ENCODE data around the gene IL17D. TPM values are rescaled to one million over a fixed set of nuclear protein-coding genes. Genes with fewer than 3 reads are reported as not detected.
"Not testable (repeated sequence)": the region's sequence is repeated elsewhere in the genome, so short reads cannot be mapped to it uniquely, and the experiment has no call there.

IL17D gene
- 0.62 TPM for total RNA-seq
- long read RNA-seq, partial matches to known transcripts = 1 of 1 reads
- long read RNA-seq, other reads (novel, unspliced or antisense) = 0 of 1 reads

- intact Hi-C loops (cut with DNase I) = loop anchor here (5.0 kb wide), 1 partner anchor 506 kb away; no protein-coding TSS in a partner anchor
- no peak for DNase-seq (ENCODE audit: missing footprints)
These were observed at the start of gene IL17D for GRCh38 chr13:20702915-20703779. Gene IL17D, plus strand, starts transcription at chr13:20703699. Its CDS starts 303 bp downstream, at chr13:20704002.

GRCh38 chr13:20654156-20654555 lies 49.3 kb upstream of the IL17D start:
- DNase-seq (ENCODE audit: missing footprints) = no peak
- intact Hi-C loops (cut with DNase I) = no loop called here
- ATAC-seq = no peak

More at GRCh38 chr13:20702915-20703779, at the start of gene IL17D:
- ATAC-seq = no peak

- intact Hi-C loops (cut with DNase I) = no loop called here
- DNase-seq (ENCODE audit: missing footprints) (no peak), ATAC-seq (peak; percentile 48)
These were observed 45.0 kb upstream of the IL17D start for GRCh38 chr13:20658451-20659040.

- intact Hi-C loops (cut with DNase I) = no loop called here
These were observed 39.1 kb upstream of the IL17D start for GRCh38 chr13:20664351-20664750.

GRCh38 chr13:20666948-20667347 lies 36.6 kb upstream of the IL17D start:
- intact Hi-C loops (cut with DNase I) = no loop called here
- no peak for DNase-seq (ENCODE audit: missing footprints)
- ATAC-seq = no peak

More at GRCh38 chr13:20664351-20664750, 39.1 kb upstream of the IL17D start:
- DNase-seq (ENCODE audit: missing footprints) (no peak), ATAC-seq (no peak)

GRCh38 chr13:20667857-20668437 lies 35.6 kb upstream of the IL17D start:
- ATAC-seq (no peak), DNase-seq (ENCODE audit: missing footprints) (no peak)
- intact Hi-C loops (cut with DNase I) = no loop called here

- DNase-seq (ENCODE audit: missing footprints) (no peak), ATAC-seq (no peak)
- intact Hi-C loops (cut with DNase I) = no loop called here
These were observed 34.3 kb upstream of the IL17D start for GRCh38 chr13:20669162-20669561.

GRCh38 chr13:20671789-20672188 lies 31.7 kb upstream of the IL17D start:
- no peak for DNase-seq (ENCODE audit: missing footprints)
- intact Hi-C loops (cut with DNase I) = no loop called here
- no peak for ATAC-seq

GRCh38 chr13:20672772-20673171 lies 30.7 kb upstream of the IL17D start:
- ATAC-seq = peak; percentile 61
- intact Hi-C loops (cut with DNase I) = no loop called here
- DNase-seq (ENCODE audit: missing footprints) = no peak

- intact Hi-C loops (cut with DNase I) = no loop called here
- DNase-seq (ENCODE audit: missing footprints) (no peak), ATAC-seq (no peak)
These were observed 29.8 kb upstream of the IL17D start for GRCh38 chr13:20673715-20674114.

GRCh38 chr13:20676213-20676612 lies 27.3 kb upstream of the IL17D start:
- no peak for ATAC-seq
- intact Hi-C loops (cut with DNase I) = no loop called here
- DNase-seq (ENCODE audit: missing footprints) = no peak

- ATAC-seq; intact Hi-C loops (cut with DNase I); DNase-seq (ENCODE audit: missing footprints): not testable (repeated sequence)
These were observed 24.9 kb upstream of the IL17D start for GRCh38 chr13:20678606-20679005.

GRCh38 chr13:20679879-20680278 lies 23.6 kb upstream of the IL17D start:
- no peak for ATAC-seq
- intact Hi-C loops (cut with DNase I) = no loop called here
- no peak for DNase-seq (ENCODE audit: missing footprints)

- intact Hi-C loops (cut with DNase I) = no loop called here
- DNase-seq (ENCODE audit: missing footprints) = no peak
- no peak for ATAC-seq
These were observed 23.0 kb upstream of the IL17D start for GRCh38 chr13:20680416-20681080.

- ATAC-seq; intact Hi-C loops (cut with DNase I); DNase-seq (ENCODE audit: missing footprints): not testable (repeated sequence)
These were observed 22.0 kb upstream of the IL17D start for GRCh38 chr13:20681481-20681880.

- ATAC-seq (no peak), DNase-seq (ENCODE audit: missing footprints) (no peak)
- intact Hi-C loops (cut with DNase I) = no loop called here
These were observed 21.4 kb upstream of the IL17D start for GRCh38 chr13:20682061-20682460.

- ATAC-seq = no peak
- no peak for DNase-seq (ENCODE audit: missing footprints)
- intact Hi-C loops (cut with DNase I) = no loop called here
These were observed 19.5 kb upstream of the IL17D start for GRCh38 chr13:20684041-20684440.

GRCh38 chr13:20684546-20684945 lies 19.0 kb upstream of the IL17D start:
- DNase-seq (ENCODE audit: missing footprints) (no peak), ATAC-seq (no peak)
- intact Hi-C loops (cut with DNase I) = no loop called here

- intact Hi-C loops (cut with DNase I) = no loop called here
- ATAC-seq (no peak), DNase-seq (ENCODE audit: missing footprints) (no peak)
These were observed 18.4 kb upstream of the IL17D start for GRCh38 chr13:20685092-20685491.
